Measurements from ENCODE around the gene NSMCE1.
A peak's percentile ranks its signal among the peaks of the same experiment; 100 is the strongest.

NSMCE1 gene

GRCh38 chr16:27242398-27242797 lies 26.2 kb downstream of the NSMCE1 start:
- no peak for DNase-seq

GRCh38 chr16:27241658-27242057 lies 26.9 kb downstream of the NSMCE1 start:
- DNase-seq: no peak

- DNase-seq: no peak
Observed at GRCh38 chr16:27240948-27241531, 27.5 kb downstream of the NSMCE1 start.

GRCh38 chr16:27239906-27240655 lies 28.5 kb downstream of the NSMCE1 start:
- no peak for DNase-seq

GRCh38 chr16:27239026-27239425 lies 29.5 kb downstream of the NSMCE1 start:
- no peak for DNase-seq

GRCh38 chr16:27238591-27238990 lies 30.0 kb downstream of the NSMCE1 start:
- no peak for DNase-seq

- DNase-seq: no peak
Observed at GRCh38 chr16:27238016-27238587, 30.5 kb downstream of the NSMCE1 start.

GRCh38 chr16:27237219-27238015 lies 31.2 kb downstream of the NSMCE1 start:
- no peak for DNase-seq

GRCh38 chr16:27236635-27237218 lies 31.8 kb downstream of the NSMCE1 start:
- no peak for DNase-seq

GRCh38 chr16:27235938-27236245 lies 32.7 kb downstream of the NSMCE1 start:
- no peak for DNase-seq

GRCh38 chr16:27235055-27235937 lies 33.3 kb downstream of the NSMCE1 start:
- DNase-seq: peak; percentile 43

GRCh38 chr16:27234603-27235002 lies 34.0 kb downstream of the NSMCE1 start:
- no peak for DNase-seq

GRCh38 chr16:27234171-27234570 lies 34.4 kb downstream of the NSMCE1 start:
- DNase-seq: no peak

- DNase-seq: no peak
Observed at GRCh38 chr16:27233731-27234130, 34.8 kb downstream of the NSMCE1 start.

GRCh38 chr16:27232901-27233625 lies 35.5 kb downstream of the NSMCE1 start:
- no peak for DNase-seq

GRCh38 chr16:27232061-27232900 lies 36.3 kb downstream of the NSMCE1 start:
- DNase-seq: no peak

GRCh38 chr16:27231692-27232060 lies 36.9 kb downstream of the NSMCE1 start:
- no peak for DNase-seq

- DNase-seq: no peak
Observed at GRCh38 chr16:27230562-27231001, 38.0 kb downstream of the NSMCE1 start.

GRCh38 chr16:27229891-27230470 lies 38.6 kb downstream of the NSMCE1 start:
- no peak for DNase-seq
